Measurements from ENCODE around the gene AJM1. TPM values are rescaled to one million over a fixed set of nuclear protein-coding genes. Genes with fewer than 3 reads are reported as not detected.

Gene AJM1
- total RNA-seq, 1 experiment from 2014 or later = 7.1 TPM

DNA sequence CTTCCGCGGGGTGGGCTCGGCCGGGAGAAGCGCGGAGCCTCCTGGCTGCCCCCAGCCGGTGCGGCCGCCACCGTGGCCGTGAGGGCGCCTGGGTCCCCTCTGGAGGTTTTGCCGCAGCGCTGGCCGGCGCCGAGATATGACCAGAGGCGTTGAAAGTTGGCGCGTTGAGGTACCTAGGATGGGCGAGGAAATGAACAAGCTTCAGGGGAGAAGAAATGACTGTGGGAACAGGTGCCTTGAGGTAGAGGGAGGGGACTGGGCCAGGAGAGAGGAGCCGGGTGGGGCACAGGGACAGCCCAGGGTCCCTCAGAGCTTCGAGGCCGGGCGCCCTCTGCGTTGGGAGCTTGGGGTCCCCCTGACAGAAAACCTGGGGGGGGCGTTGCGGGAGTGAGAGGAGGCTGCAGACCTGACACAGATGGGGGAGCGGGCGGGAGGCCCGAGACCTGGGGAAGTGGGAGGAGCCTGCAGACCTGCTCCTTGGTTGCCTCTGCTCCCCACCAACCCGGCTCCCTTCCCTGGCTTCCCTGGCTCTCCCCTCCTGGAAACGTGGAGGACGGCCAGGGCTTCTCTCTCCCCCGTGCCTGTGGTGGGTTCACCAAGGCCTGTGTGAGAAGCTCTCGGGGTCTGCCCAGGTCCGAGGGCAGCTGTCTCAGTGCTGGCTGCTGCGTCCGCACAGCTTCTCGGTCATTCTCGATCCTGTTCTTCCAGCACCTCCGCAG lies 20.3 kb upstream of the AJM1 start:
- Histone ChIP-seq H3K9me3 (ENCODE audit: control insufficient read depth in 1 of 2, insufficient read depth in 1 of 2, low read depth in 1 of 2, low read length in 2 of 2) (no peaks in the 10 kb centered on the region), H3K36me3 (ENCODE audit: control insufficient read depth in 1 of 2, insufficient read depth in 2 of 2, low read length in 2 of 2) (peaks cover 0 to 8% of the 10 kb centered on the region in 2 experiments; a peak in 3 of 4 replicates), H3K4me1 (ENCODE audit: control insufficient read depth in 1 of 2, insufficient read depth in 2 of 2, low read length in 2 of 2) (no peaks in the 10 kb centered on the region), H4K20me1 (ENCODE audit: insufficient read depth) (no peaks in the 10 kb centered on the region), H3K27ac (ENCODE audit: low read depth, low read length) (no peak overlapping the region), H2AFZ (ENCODE audit: low read depth, low read length, poor library complexity, severe bottlenecking) (no peak overlapping the region), H3K27me3 (ENCODE audit: insufficient read depth, low read length) (no peaks in the 10 kb centered on the region), H3K9me2 (ENCODE audit: insufficient read depth) (no peaks in the 10 kb centered on the region), H3K4me2 (ENCODE audit: low read length) (no peak overlapping the region), H3K79me2 (ENCODE audit: insufficient read depth, low read length) (peaks cover 6% of the 10 kb centered on the region; the same call in 1 of the 2 replicates), H3K4me3 (replicated peaks in 1 of 2; ENCODE audit: low read depth in 1 of 2, low read length in 2 of 2) (no peak overlapping the region), H3K9ac (ENCODE audit: low read length) (no peak overlapping the region)
- ATAC-seq (no peak), DNase-seq (ENCODE audit: low read depth, low spot score) (no peak)
- POLR2A ChIA-PET = no interaction called here
- intact Hi-C loops (cut with micrococcal nuclease) = no loop called here
- RAD21 ChIA-PET (ENCODE audit: low non-redundant PET in 1 of 2, low total read pairs in 2 of 2, uncharacterized antibody in 2 of 2, unreplicated experiment in 2 of 2) = no interaction called here
- CTCF ChIA-PET = no interaction called here
- TF ChIP-seq, protein P1, sequence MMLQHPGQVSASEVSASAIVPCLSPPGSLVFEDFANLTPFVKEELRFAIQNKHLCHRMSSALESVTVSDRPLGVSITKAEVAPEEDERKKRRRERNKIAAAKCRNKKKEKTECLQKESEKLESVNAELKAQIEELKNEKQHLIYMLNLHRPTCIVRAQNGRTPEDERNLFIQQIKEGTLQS (IDR thresholded peaks at IDR 0.05) = no peak
- no peak for TF ChIP-seq TCF7L2 (IDR thresholded peaks at IDR 0.05; ENCODE audit: borderline replicate concordance, extremely low read depth, insufficient read depth, insufficient read length)
- TF ChIP-seq SIN3A (IDR thresholded peaks at IDR 0.05; ENCODE audit: low read depth) = no peak
- no peak for TF ChIP-seq RAD21 (IDR thresholded peaks at IDR 0.05; ENCODE audit: low read depth)
- TF ChIP-seq EGR1 (IDR thresholded peaks at IDR 0.05; ENCODE audit: low read depth) = no peak
- no peak for TF ChIP-seq SRF (IDR thresholded peaks at IDR 0.05; ENCODE audit: low read depth)
- TF ChIP-seq POLR2A (IDR thresholded peaks at IDR 0.05; ENCODE audit: borderline replicate concordance, extremely low read depth, insufficient read depth, insufficient read length) = no peak
- BruUV-seq (replicated peaks) = no TSS peak

DNA sequence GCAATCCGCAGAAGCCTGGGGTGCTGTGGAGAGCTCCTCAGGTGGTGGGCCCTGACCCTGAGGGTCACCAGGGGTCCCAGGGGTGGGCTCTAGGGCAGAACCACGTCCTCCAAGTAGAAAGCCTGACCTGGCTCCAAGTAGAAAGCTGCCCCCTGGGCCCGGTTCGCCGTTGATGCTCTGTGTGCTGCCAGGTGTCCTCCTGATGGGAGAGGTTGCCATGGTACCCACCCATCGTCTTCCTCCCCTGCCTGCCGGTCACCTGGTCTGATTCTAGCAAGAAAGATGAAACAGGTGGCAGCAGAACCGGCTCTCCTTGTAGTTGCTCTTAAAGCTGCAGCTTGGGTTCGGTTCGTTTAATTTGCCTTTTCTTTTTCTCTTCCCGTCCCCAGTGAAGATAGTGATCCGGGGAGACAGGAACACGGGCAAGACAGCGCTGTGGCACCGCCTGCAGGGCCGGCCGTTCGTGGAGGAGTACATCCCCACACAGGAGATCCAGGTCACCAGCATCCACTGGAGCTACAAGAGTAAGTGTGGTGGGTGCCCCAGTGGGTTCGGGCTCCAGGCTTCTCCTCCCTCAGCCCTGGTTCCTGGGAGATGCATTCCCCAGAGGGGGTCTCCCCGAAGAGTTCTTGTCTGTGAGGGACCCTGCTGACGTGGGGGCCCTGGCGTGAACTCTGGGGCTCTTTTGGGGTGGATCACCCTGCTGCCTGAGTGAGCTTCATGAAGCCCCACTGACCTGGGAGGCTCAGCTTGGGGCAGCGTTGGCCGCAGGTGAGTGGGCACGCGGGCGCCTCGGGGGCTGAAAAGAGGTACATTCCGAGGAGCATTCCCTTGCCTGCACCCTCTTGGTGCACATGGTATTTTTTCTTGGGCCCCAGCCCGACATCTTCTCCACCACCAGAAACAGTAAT lies 18.9 kb upstream of the AJM1 start:
- POLR2A ChIA-PET = no interaction called here
- no peak for TF ChIP-seq POLR2AphosphoS5 (IDR thresholded peaks at IDR 0.05; ENCODE audit: low read depth, low read length)
- TF ChIP-seq, protein P2, sequence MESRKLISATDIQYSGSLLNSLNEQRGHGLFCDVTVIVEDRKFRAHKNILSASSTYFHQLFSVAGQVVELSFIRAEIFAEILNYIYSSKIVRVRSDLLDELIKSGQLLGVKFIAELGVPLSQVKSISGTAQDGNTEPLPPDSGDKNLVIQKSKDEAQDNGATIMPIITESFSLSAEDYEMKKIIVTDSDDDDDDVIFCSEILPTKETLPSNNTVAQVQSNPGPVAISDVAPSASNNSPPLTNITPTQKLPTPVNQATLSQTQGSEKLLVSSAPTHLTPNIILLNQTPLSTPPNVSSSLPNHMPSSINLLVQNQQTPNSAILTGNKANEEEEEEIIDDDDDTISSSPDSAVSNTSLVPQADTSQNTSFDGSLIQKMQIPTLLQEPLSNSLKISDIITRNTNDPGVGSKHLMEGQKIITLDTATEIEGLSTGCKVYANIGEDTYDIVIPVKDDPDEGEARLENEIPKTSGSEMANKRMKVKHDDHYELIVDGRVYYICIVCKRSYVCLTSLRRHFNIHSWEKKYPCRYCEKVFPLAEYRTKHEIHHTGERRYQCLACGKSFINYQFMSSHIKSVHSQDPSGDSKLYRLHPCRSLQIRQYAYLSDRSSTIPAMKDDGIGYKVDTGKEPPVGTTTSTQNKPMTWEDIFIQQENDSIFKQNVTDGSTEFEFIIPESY (IDR thresholded peaks at IDR 0.05; ENCODE audit: extremely low read depth, insufficient replicate concordance, low read length) = no peak
- no peak for TF ChIP-seq SIN3A (IDR thresholded peaks at IDR 0.05; ENCODE audit: low read depth)
- no peak for TF ChIP-seq SP1 (IDR thresholded peaks at IDR 0.05; ENCODE audit: low read depth)
- TF ChIP-seq RAD21 (IDR thresholded peaks at IDR 0.05; ENCODE audit: low read depth) = no peak
- no peaks in the 10 kb centered on the region for H3K4me1 ChIP-seq (ENCODE audit: control insufficient read depth in 1 of 2, insufficient read depth in 2 of 2, low read length in 2 of 2)
- peaks cover 0 to 8% of the 10 kb centered on the region in 2 experiments; a peak in 3 of 4 replicates for H3K36me3 ChIP-seq (ENCODE audit: control insufficient read depth in 1 of 2, insufficient read depth in 2 of 2, low read length in 2 of 2)
- no peak overlapping the region for H2AFZ ChIP-seq (ENCODE audit: low read depth, low read length, poor library complexity, severe bottlenecking)
- DNase-seq (ENCODE audit: low read depth, low spot score) (no peak), ATAC-seq (no peak)
- peaks cover 4% of the 10 kb centered on the region; the same call in 1 of the 2 replicates for H3K79me2 ChIP-seq (ENCODE audit: insufficient read depth, low read length)
- RAD21 ChIA-PET (ENCODE audit: low non-redundant PET in 1 of 2, low total read pairs in 2 of 2, uncharacterized antibody in 2 of 2, unreplicated experiment in 2 of 2) = no interaction called here
- CTCF ChIA-PET = no interaction called here
- BruUV-seq (replicated peaks) = no TSS peak
- H3K9me3 ChIP-seq (ENCODE audit: control insufficient read depth in 1 of 2, insufficient read depth in 1 of 2, low read depth in 1 of 2, low read length in 2 of 2) = no peaks in the 10 kb centered on the region
- H3K27ac ChIP-seq (ENCODE audit: low read depth, low read length) = no peak overlapping the region
- H3K4me2 ChIP-seq (ENCODE audit: low read length) = no peak overlapping the region
- H4K20me1 ChIP-seq (ENCODE audit: insufficient read depth) = no peaks in the 10 kb centered on the region
- intact Hi-C loops (cut with micrococcal nuclease) = no loop called here
- H3K9me2 ChIP-seq (ENCODE audit: insufficient read depth) = no peaks in the 10 kb centered on the region
- H3K27me3 ChIP-seq (ENCODE audit: insufficient read depth, low read length) = no peaks in the 10 kb centered on the region
- no peak overlapping the region for H3K4me3 ChIP-seq (replicated peaks in 1 of 2; ENCODE audit: low read depth in 1 of 2, low read length in 2 of 2)
- H3K9ac ChIP-seq (ENCODE audit: low read length) = no peak overlapping the region
